Smooth muscle cell (in vitro differentiated cells): ENCODE measurements around the gene ITGAE. TPM values are rescaled to one million over a fixed set of nuclear protein-coding genes. Genes with fewer than 3 reads are reported as not detected.

Experiments
- DNase-seq: peaks from one replicate; lab custom pipeline; 2025; ENCODE audit not compliant: unreplicated experiment; lab: John Stamatoyannopoulos, UW
- H2AFZ ChIP-seq: fragments of 200-600 bp; sonication (generic); 2 replicates; pipeline ENCODE4 v1.6.0; 2016; ENCODE audit warnings: antibody characterized with exemption, low read depth, mild to moderate bottlenecking
- H3F3A ChIP-seq: fragments of 200-600 bp; sonication (generic); 2 replicates; pipeline ENCODE4 v1.6.0; 2017; ENCODE audit warnings: antibody characterized with exemption, low read depth
- H3K27ac ChIP-seq: fragments of 200-600 bp; sonication (generic); 2 replicates; pipeline ENCODE4 v1.5.1; 2016; ENCODE audit warnings: low read depth, mild to moderate bottlenecking
- H3K27me3 ChIP-seq: fragments of 200-600 bp; sonication (generic); 2 replicates; pipeline ENCODE4 v1.6.1; 2016; ENCODE audit warnings: low read depth, mild to moderate bottlenecking
- H3K36me3 ChIP-seq: fragments of 200-600 bp; sonication (generic); 2 replicates; pipeline ENCODE4 v1.5.1; 2016; ENCODE audit warnings: low read depth
- H3K4me1 ChIP-seq: fragments of 200-600 bp; sonication (generic); 2 replicates; pipeline ENCODE4 v1.5.1; 2016; ENCODE audit warnings: low read depth
- H3K4me2 ChIP-seq: fragments of 200-600 bp; sonication (generic); 2 replicates; pipeline ENCODE4 v1.6.0; 2016; ENCODE audit warnings: mild to moderate bottlenecking
- H3K4me3 ChIP-seq: fragments of 200-600 bp; sonication (generic); 2 replicates; pipeline ENCODE4 v1.5.1; 2016; ENCODE audit warnings: mild to moderate bottlenecking
- H3K79me2 ChIP-seq: fragments of 200-600 bp; sonication (generic); 2 replicates; pipeline ENCODE4 v1.6.0; 2016; ENCODE audit warnings: low read depth, mild to moderate bottlenecking
- H3K9ac ChIP-seq: fragments of 200-600 bp; sonication (generic); 2 replicates; pipeline ENCODE4 v1.6.0; 2016; ENCODE audit warnings: low read depth
- H3K9me3 ChIP-seq: fragments of 200-600 bp; sonication (generic); replicated peaks from 2 replicates; pipeline ENCODE4 v1.5.1; 2016; ENCODE audit warnings: low read depth
- H4K20me1 ChIP-seq: fragments of 200-600 bp; sonication (generic); 2 replicates; pipeline ENCODE4 v1.6.0; 2016; ENCODE audit warnings: low read depth
- WGBS: methylation state at CpG from one replicate; pipeline ENCODE4 v1.1.7; 2016; ENCODE audit warnings: low lambda C conversion rate; 5-methylcytosine and 5-hydroxymethylcytosine counted together
- polyA plus RNA-seq: library from polyadenylated mRNA; unstranded; fragments of >200 nt; fragmentation: Nextera tagmentation; extraction: Ambion mirVana; gene quantifications from 2 replicates; pipeline ENCODE4 v1.2.1, GENCODE V29; 2016
- total RNA-seq: library from RNA; depleted of rRNA; stranded (reverse); fragments of >200 nt; gene quantifications from 2 replicates; pipeline ENCODE4 v1.2.3, GENCODE V29; 2014
- TF ChIP-seq, protein P1 (sequence below): fragments of 200-600 bp; sonication (generic); IDR thresholded peaks from 2 replicates; pipeline ENCODE4 v1.5.1; 2017; ENCODE audit warnings: borderline replicate concordance, mild to moderate bottlenecking, antibody characterized with exemption; ENCODE audit not compliant: insufficient read depth, poor library complexity, severe bottlenecking

Gene ITGAE
- total and polyA plus RNA-seq, 2 experiments from 2014 or later, result 43.8 to 66.7 TPM

GRCh38 chr17:3836551-3836950, 35.6 kb upstream of the ITGAE start:
- Histone ChIP-seq H3K4me2 (no peak overlapping the region), H3K4me3 (no peak overlapping the region), H3K9ac (no peak overlapping the region), H3K27me3 (no peaks in the 10 kb centered on the region), H2AFZ (no peak overlapping the region), H4K20me1 (peaks cover 71% of the 10 kb centered on the region), H3K9me3 (no peaks in the 10 kb centered on the region), H3K79me2 (peaks cover 62% of the 10 kb centered on the region), H3F3A (no peaks in the 10 kb centered on the region), H3K36me3 (peaks cover 7% of the 10 kb centered on the region), H3K4me1 (no peaks in the 10 kb centered on the region), H3K27ac (no peak overlapping the region)
- DNase-seq, result no peak
- WGBS, result 98% methylated on average over 10 of the region's 10 CpGs
- TF ChIP-seq, protein P1, sequence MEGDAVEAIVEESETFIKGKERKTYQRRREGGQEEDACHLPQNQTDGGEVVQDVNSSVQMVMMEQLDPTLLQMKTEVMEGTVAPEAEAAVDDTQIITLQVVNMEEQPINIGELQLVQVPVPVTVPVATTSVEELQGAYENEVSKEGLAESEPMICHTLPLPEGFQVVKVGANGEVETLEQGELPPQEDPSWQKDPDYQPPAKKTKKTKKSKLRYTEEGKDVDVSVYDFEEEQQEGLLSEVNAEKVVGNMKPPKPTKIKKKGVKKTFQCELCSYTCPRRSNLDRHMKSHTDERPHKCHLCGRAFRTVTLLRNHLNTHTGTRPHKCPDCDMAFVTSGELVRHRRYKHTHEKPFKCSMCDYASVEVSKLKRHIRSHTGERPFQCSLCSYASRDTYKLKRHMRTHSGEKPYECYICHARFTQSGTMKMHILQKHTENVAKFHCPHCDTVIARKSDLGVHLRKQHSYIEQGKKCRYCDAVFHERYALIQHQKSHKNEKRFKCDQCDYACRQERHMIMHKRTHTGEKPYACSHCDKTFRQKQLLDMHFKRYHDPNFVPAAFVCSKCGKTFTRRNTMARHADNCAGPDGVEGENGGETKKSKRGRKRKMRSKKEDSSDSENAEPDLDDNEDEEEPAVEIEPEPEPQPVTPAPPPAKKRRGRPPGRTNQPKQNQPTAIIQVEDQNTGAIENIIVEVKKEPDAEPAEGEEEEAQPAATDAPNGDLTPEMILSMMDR, result no peak

DNA sequence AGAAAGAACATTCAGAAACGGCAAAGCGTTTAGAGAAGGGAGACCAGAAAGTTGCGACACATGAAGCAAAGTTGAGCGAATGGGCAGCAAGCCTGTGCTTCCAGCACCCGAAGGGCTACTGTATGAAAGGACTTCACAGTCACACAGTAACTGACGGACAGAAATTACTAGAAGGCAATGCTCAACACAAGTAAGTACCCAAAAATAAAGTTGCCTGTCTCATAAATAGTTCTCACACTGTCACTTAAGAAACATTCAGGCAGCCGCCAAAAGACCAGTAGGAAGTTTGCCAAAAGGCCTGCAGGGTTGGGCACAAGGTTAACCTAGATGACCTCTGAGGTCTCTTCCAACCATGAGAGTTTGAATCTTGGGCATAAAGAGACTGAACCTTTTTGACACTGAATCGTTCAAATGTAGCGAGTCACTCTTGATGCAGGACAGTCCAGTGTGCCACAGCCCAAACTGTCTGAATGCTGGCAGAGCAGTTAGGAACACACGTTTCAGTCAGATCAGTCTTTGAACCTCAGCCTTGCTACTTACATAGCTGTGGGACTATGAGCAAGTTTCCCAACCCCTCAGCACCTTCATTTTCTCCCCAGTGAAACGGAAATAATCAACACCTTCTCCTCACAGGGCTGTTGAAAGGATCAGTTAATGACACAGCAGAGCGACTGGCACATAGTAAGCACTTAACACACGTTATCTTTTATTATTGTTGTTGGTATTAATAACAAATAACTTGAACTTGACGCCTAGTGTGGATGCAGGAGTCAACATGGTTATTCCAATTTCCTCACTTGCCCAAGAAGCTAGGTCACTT, 34.6 kb upstream of the ITGAE start:
- Histone ChIP-seq H2AFZ (no peak overlapping the region), H3K36me3 (peaks cover 3% of the 10 kb centered on the region), H3F3A (no peaks in the 10 kb centered on the region), H3K4me3 (no peak overlapping the region), H3K9me3 (no peaks in the 10 kb centered on the region), H3K4me2 (no peak overlapping the region), H3K4me1 (no peaks in the 10 kb centered on the region), H3K9ac (no peak overlapping the region), H3K27me3 (no peaks in the 10 kb centered on the region), H4K20me1 (peaks cover 64% of the 10 kb centered on the region), H3K79me2 (peaks cover 54% of the 10 kb centered on the region), H3K27ac (no peak overlapping the region)
- WGBS, result 94% methylated on average over 14 of the region's 14 CpGs
- DNase-seq, result no peak
- TF ChIP-seq, protein P1, result no peak

DNA sequence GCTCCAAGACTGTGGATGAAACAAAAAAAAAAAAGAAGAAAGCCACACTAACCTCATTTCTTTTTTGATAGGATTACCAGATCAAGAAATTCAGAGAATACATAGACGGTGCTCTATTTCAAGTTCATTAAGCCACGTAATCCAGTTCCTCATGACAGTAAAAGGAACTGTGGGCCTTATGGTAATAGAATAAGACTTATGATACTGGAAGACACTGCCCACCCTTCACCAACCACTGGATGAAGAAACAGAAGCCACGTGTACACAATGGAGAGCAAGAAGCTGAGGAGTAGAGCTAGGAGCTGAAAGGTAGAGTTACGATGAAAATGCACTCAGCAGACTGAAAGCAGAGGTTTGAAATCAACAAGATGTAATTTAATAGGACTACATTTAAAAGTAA, 33.8 kb upstream of the ITGAE start:
- no peaks in the 10 kb centered on the region for H3K27me3 ChIP-seq
- H3K4me2 ChIP-seq, result no peak overlapping the region
- no peak overlapping the region for H3K9ac ChIP-seq
- no peak overlapping the region for H3K27ac ChIP-seq
- peaks cover 62% of the 10 kb centered on the region for H4K20me1 ChIP-seq
- 98% methylated on average over 4 of the region's 4 CpGs for WGBS
- H3K79me2 ChIP-seq, result peaks cover 57% of the 10 kb centered on the region
- no peak overlapping the region for H2AFZ ChIP-seq
- H3K4me1 ChIP-seq, result no peaks in the 10 kb centered on the region
- H3F3A ChIP-seq, result no peaks in the 10 kb centered on the region
- no peak for DNase-seq
- peaks cover 3% of the 10 kb centered on the region for H3K36me3 ChIP-seq
- TF ChIP-seq, protein P1, result no peak
- H3K4me3 ChIP-seq, result no peak overlapping the region
- no peaks in the 10 kb centered on the region for H3K9me3 ChIP-seq

- Histone ChIP-seq H3F3A (no peaks in the 10 kb centered on the region), H3K9ac (peak overlapping the region; percentile 14), H3K4me3 (no peak overlapping the region), H3K27me3 (no peaks in the 10 kb centered on the region), H3K4me2 (no peak overlapping the region), H3K9me3 (no peaks in the 10 kb centered on the region), H4K20me1 (peaks cover 25% of the 10 kb centered on the region), H3K4me1 (no peaks in the 10 kb centered on the region), H3K36me3 (peaks cover 8% of the 10 kb centered on the region), H3K79me2 (peaks cover 9% of the 10 kb centered on the region), H3K27ac (peak overlapping the region; percentile 75), H2AFZ (no peak overlapping the region)
- DNase-seq, result no peak
- WGBS, result 94% methylated on average over 7 of the region's 7 CpGs
- TF ChIP-seq, protein P1, result no peak
Observed at GRCh38 chr17:3828852-3829232, 27.9 kb upstream of the ITGAE start.
